DND-41 (cell line): Measurements from ENCODE around the gene RNF135.
"Not testable (repeated sequence)": the region's sequence is repeated elsewhere in the genome, so short reads cannot be mapped to it uniquely, and the experiment has no call there.

Experiments used
- ATAC-seq: fragments of 200-7000 bp; cut with Tn5 transposase; 3 replicates; pipeline ENCODE4 v1.9.1; 2021; ENCODE audit warnings: low read depth; ENCODE audit not compliant: insufficient read depth
- DNase-seq: peaks from one replicate; pipeline ENCODE4 v3.0.0-alpha.2; 2020
- H2AFZ ChIP-seq: 2 replicates; pipeline ENCODE4 v1.6.0; 2012; ENCODE audit warnings: low read depth, low read length
- H3K27ac ChIP-seq: 2 replicates; pipeline ENCODE4 v1.5.1; 2012; ENCODE audit warnings: low read length, inconsistent platforms
- H3K27me3 ChIP-seq: fragments of 200-600 bp; sonication (generic); 2 replicates; pipeline ENCODE4 v1.6.0; 2012; ENCODE audit warnings: low read length, mild to moderate bottlenecking, inconsistent platforms; ENCODE audit not compliant: insufficient read depth, poor library complexity
- H3K36me3 ChIP-seq: 2 replicates; pipeline ENCODE4 v1.5.1; 2012; ENCODE audit warnings: low read length, inconsistent platforms; ENCODE audit not compliant: insufficient read depth
- H3K4me1 ChIP-seq: 2 replicates; pipeline ENCODE4 v1.5.1; 2012; ENCODE audit warnings: mild to moderate bottlenecking, low read length; ENCODE audit not compliant: insufficient read depth
- H3K4me2 ChIP-seq: 2 replicates; pipeline ENCODE4 v1.6.0; 2012; ENCODE audit warnings: mild to moderate bottlenecking, moderate library complexity, low read length, inconsistent platforms; ENCODE audit not compliant: insufficient read depth
- H3K4me3 ChIP-seq, 2 experiments: fragments of 200-600 bp in 1 of 2; shearing (Covaris generic) in 1 of 2; 2 replicates each; pipeline ENCODE4 v1.5.1; 2012 to 2016; ENCODE audit warnings: inconsistent platforms in 2 of 2, low read length in 2 of 2, mild to moderate bottlenecking in 2 of 2, low read depth in 1 of 2, moderate library complexity in 1 of 2
- H3K79me2 ChIP-seq: 2 replicates; pipeline ENCODE4 v1.6.0; 2012; ENCODE audit warnings: low read length, inconsistent platforms; ENCODE audit not compliant: insufficient read depth
- H3K9ac ChIP-seq: 2 replicates; pipeline ENCODE4 v1.6.0; 2012; ENCODE audit warnings: low read depth, mild to moderate bottlenecking, inconsistent platforms, low read length, moderate library complexity
- H3K9me3 ChIP-seq: 2 replicates; pipeline ENCODE4 v1.5.1; 2012; ENCODE audit warnings: low read length, moderate library complexity, mild to moderate bottlenecking, inconsistent platforms; ENCODE audit not compliant: insufficient read depth, severe bottlenecking
- H4K20me1 ChIP-seq: 2 replicates; pipeline ENCODE4 v1.6.0; 2012; ENCODE audit warnings: low read length; ENCODE audit not compliant: insufficient read depth
- CTCF ChIP-seq: IDR thresholded peaks from 2 replicates; pipeline ENCODE4 v1.5.1; 2012; ENCODE audit warnings: borderline replicate concordance, low read length, moderate library complexity, mild to moderate bottlenecking; ENCODE audit not compliant: poor library complexity, severe bottlenecking; ENCODE audit errors: extremely low read depth
- EZH2 ChIP-seq: IDR thresholded peaks from 3 replicates; pipeline ENCODE4 v1.6.1; 2012; ENCODE audit warnings: borderline replicate concordance, low read depth, mild to moderate bottlenecking, moderate library complexity, low read length, inconsistent platforms; ENCODE audit not compliant: severe bottlenecking

RNF135 gene

DNA sequence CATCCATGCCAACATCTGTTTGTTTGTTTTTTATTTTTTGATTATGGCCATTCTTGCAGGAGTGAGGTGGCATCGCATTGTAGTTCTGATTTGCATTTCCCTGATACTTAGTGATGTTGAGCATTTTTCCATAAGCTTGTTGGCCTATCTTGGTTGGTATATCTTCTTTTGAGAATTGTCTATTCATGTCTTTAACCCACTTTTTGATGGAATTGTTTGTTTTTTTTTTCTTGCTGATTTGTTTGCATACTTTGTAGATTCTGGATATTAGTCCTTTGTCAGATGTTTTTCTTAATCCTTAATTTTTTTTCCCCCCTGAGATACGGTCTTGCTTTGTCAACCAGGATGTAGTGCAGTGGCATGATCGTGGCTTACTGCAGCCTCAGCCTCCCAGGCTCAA lies 43.0 kb downstream of the RNF135 start:
- Histone ChIP-seq H2AFZ (no peak overlapping the region), H3K79me2 (no peaks in the 10 kb centered on the region), H3K27ac (no peak overlapping the region), H3K4me2 (no peak overlapping the region), H3K4me1 (no peaks in the 10 kb centered on the region), H3K36me3 (no peaks in the 10 kb centered on the region), H3K27me3 (no peaks in the 10 kb centered on the region), H3K9me3 (no peaks in the 10 kb centered on the region), H3K9ac (no peak overlapping the region), H4K20me1 (no peaks in the 10 kb centered on the region), H3K4me3 (no peak overlapping the region)
- DNase-seq, result no peak
- TF ChIP-seq CTCF (no peak), EZH2 (no peak)
- ATAC-seq, result no peak

GRCh38 chr17:31015639-31016038 lies 44.8 kb downstream of the RNF135 start:
- no peaks in the 10 kb centered on the region for H3K36me3 ChIP-seq
- no peak overlapping the region for H2AFZ ChIP-seq
- H3K9ac ChIP-seq, result no peak overlapping the region
- no peak overlapping the region for H3K4me3 ChIP-seq
- no peaks in the 10 kb centered on the region for H4K20me1 ChIP-seq
- H3K4me1 ChIP-seq, result no peaks in the 10 kb centered on the region
- TF ChIP-seq EZH2 (no peak), CTCF (no peak)
- no peaks in the 10 kb centered on the region for H3K27me3 ChIP-seq
- no peak overlapping the region for H3K27ac ChIP-seq
- ATAC-seq (no peak), DNase-seq (no peak)
- no peak overlapping the region for H3K4me2 ChIP-seq
- H3K9me3 ChIP-seq, result no peaks in the 10 kb centered on the region
- H3K79me2 ChIP-seq, result no peaks in the 10 kb centered on the region

DNA sequence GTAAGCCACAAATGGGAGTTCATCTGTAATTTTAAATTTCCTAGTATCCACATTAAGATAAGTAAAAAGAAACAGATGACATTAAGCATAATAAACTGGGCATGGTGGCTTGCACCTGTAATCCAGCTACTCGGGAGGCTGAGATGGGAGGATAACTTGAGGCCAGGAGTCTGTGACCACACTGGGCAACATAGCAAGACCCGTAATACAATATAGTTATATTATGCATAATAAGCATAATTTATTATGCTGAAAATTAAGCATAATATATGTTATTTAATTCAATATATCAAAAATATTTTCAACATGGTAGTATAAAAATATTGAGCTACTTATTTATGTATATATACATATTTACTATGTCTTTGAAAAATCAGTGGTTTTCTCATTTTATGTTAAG lies 48.2 kb downstream of the RNF135 start:
- Histone ChIP-seq H3K4me3 (no peak overlapping the region), H3K9me3 (no peaks in the 10 kb centered on the region), H3K79me2 (no peaks in the 10 kb centered on the region), H3K4me1 (no peaks in the 10 kb centered on the region), H2AFZ (no peak overlapping the region), H3K27ac (no peak overlapping the region), H3K27me3 (no peaks in the 10 kb centered on the region), H3K4me2 (no peak overlapping the region), H3K36me3 (no peaks in the 10 kb centered on the region), H3K9ac (no peak overlapping the region), H4K20me1 (no peaks in the 10 kb centered on the region)
- DNase-seq, result no peak
- TF ChIP-seq CTCF (no peak), EZH2 (no peak)
- no peak for ATAC-seq

- H3K9me3 ChIP-seq, H3K27me3 ChIP-seq, H4K20me1 ChIP-seq, H3K36me3 ChIP-seq, H3K27ac ChIP-seq, H3K9ac ChIP-seq, H3K4me1 ChIP-seq, ATAC-seq, DNase-seq, H3K79me2 ChIP-seq, H3K4me3 ChIP-seq, H2AFZ ChIP-seq, H3K4me2 ChIP-seq: not testable (repeated sequence)
These were observed 52.3 kb downstream of the RNF135 start for GRCh38 chr17:31023171-31023570.
